Neural cell (in vitro differentiated cells): ENCODE results near the gene UBE3D.

ENCODE experiments used
- EZH2 ChIP-seq: fragments of 200-600, 300-800 bp; shearing (Covaris generic), sonication (generic); IDR thresholded peaks from 2 replicates; pipeline ENCODE4 v1.6.1; 2014; ENCODE audit warnings: antibody characterized with exemption, low read length, borderline replicate concordance, mild to moderate bottlenecking; ENCODE audit not compliant: insufficient read depth, poor library complexity, severe bottlenecking
- MXI1 ChIP-seq: fragments of 450-650 bp; conservative IDR thresholded peaks from 2 replicates; pipeline ENCODE4 v1.6.1; 2014; ENCODE audit warnings: antibody characterized with exemption, mild to moderate bottlenecking; ENCODE audit not compliant: poor library complexity, severe bottlenecking
- POLR2AphosphoS5 ChIP-seq: IDR thresholded peaks from 2 replicates; pipeline ENCODE4 v1.6.1; 2012
- RAD21 ChIP-seq: fragments of 450-650 bp; conservative IDR thresholded peaks from 2 replicates; pipeline ENCODE4 v1.6.1; 2014; ENCODE audit warnings: antibody characterized with exemption, mild to moderate bottlenecking, moderate library complexity
- TF ChIP-seq, protein P1 (sequence below): fragments of 450-650 bp; IDR thresholded peaks from 2 replicates; pipeline ENCODE4 v1.5.1; 2014; ENCODE audit warnings: antibody characterized with exemption, mild to moderate bottlenecking, moderate library complexity; ENCODE audit not compliant: poor library complexity, severe bottlenecking
- TF ChIP-seq, protein P2 (sequence below): IDR thresholded peaks from 2 replicates; pipeline ENCODE4 v1.6.1; 2012; ENCODE audit warnings: borderline replicate concordance

DNA sequence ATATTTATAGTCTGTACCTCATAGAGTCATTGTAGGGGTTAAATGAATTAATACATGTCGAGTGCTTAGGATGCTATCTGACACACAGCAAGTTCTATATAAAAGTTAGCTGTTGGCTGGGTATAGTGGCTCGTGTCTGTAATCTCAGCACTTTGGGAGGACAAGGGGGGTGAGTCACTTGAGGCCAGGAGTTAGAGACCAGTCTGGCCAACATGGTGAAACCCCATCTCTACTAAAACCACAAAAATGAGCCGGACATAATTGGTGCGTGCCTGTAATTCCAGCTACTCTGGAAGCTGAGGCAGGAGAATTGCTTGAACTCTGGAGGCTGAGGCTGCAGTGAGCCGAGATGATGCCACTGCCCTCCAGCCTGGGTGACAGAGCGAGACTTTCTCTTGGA lies 222.9 kb downstream of the UBE3D start:
- TF ChIP-seq, protein P1, sequence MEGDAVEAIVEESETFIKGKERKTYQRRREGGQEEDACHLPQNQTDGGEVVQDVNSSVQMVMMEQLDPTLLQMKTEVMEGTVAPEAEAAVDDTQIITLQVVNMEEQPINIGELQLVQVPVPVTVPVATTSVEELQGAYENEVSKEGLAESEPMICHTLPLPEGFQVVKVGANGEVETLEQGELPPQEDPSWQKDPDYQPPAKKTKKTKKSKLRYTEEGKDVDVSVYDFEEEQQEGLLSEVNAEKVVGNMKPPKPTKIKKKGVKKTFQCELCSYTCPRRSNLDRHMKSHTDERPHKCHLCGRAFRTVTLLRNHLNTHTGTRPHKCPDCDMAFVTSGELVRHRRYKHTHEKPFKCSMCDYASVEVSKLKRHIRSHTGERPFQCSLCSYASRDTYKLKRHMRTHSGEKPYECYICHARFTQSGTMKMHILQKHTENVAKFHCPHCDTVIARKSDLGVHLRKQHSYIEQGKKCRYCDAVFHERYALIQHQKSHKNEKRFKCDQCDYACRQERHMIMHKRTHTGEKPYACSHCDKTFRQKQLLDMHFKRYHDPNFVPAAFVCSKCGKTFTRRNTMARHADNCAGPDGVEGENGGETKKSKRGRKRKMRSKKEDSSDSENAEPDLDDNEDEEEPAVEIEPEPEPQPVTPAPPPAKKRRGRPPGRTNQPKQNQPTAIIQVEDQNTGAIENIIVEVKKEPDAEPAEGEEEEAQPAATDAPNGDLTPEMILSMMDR: no peak
- TF ChIP-seq, protein P2, sequence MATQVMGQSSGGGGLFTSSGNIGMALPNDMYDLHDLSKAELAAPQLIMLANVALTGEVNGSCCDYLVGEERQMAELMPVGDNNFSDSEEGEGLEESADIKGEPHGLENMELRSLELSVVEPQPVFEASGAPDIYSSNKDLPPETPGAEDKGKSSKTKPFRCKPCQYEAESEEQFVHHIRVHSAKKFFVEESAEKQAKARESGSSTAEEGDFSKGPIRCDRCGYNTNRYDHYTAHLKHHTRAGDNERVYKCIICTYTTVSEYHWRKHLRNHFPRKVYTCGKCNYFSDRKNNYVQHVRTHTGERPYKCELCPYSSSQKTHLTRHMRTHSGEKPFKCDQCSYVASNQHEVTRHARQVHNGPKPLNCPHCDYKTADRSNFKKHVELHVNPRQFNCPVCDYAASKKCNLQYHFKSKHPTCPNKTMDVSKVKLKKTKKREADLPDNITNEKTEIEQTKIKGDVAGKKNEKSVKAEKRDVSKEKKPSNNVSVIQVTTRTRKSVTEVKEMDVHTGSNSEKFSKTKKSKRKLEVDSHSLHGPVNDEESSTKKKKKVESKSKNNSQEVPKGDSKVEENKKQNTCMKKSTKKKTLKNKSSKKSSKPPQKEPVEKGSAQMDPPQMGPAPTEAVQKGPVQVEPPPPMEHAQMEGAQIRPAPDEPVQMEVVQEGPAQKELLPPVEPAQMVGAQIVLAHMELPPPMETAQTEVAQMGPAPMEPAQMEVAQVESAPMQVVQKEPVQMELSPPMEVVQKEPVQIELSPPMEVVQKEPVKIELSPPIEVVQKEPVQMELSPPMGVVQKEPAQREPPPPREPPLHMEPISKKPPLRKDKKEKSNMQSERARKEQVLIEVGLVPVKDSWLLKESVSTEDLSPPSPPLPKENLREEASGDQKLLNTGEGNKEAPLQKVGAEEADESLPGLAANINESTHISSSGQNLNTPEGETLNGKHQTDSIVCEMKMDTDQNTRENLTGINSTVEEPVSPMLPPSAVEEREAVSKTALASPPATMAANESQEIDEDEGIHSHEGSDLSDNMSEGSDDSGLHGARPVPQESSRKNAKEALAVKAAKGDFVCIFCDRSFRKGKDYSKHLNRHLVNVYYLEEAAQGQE: no peak
- TF ChIP-seq EZH2: no peak
- TF ChIP-seq RAD21: no peak
- TF ChIP-seq POLR2AphosphoS5: no peak
- no peak for TF ChIP-seq MXI1
